Activated naive CD4-positive, alpha-beta T cell treated with anti-CD3 and anti-CD28 coated beads, Interleukin-2, amount 10 ng/mL, durations not matched to agents 7 days and 5 days (primary cell): ENCODE measurements around the gene PPT1.

Source experiments
- CTCF ChIA-PET: fragments of 350-600 bp; sonication (Branson Sonifier 250); formaldehyde crosslinking; loops from one replicate; lab custom pipeline; 2021; ENCODE audit warnings: antibody characterized with exemption; lab: Charles Lee
- DNase-seq: peaks from one replicate; pipeline ENCODE4 v3.0.0-alpha.2; 2020
- H3K27ac Mint-ChIP-seq: one replicate; pipeline ENCODE4 v1.8.0; 2021; ENCODE audit warnings: mild to moderate bottlenecking, moderate library complexity, mixed read lengths
- H3K27me3 Mint-ChIP-seq: one replicate; pipeline ENCODE4 v1.8.0; 2021; ENCODE audit warnings: mild to moderate bottlenecking, mixed read lengths
- H3K36me3 Mint-ChIP-seq: one replicate; pipeline ENCODE4 v1.8.0; 2021; ENCODE audit warnings: mixed read lengths
- H3K4me1 Mint-ChIP-seq: one replicate; pipeline ENCODE4 v1.8.0; 2021; ENCODE audit warnings: mixed read lengths
- H3K4me3 Mint-ChIP-seq: one replicate; pipeline ENCODE4 v1.8.0; 2021; ENCODE audit warnings: mild to moderate bottlenecking, moderate library complexity, mixed read lengths
- H3K9me3 Mint-ChIP-seq: one replicate; pipeline ENCODE4 v1.8.0; 2021; ENCODE audit warnings: mixed read lengths

Gene PPT1

GRCh38 chr1:40096977-40097782 is at the start of gene PPT1:
TSS of gene PPT1 (minus strand) at chr1:40097252. CDS start at chr1:40097238, 14 bp downstream.
- H3K27ac Mint-ChIP-seq, result peak within 1 kb of the TSS; percentile 89
- peak; percentile 85 for DNase-seq
- CTCF ChIA-PET, result interaction anchor here (0.6 kb wide), 1 partner anchor 135 kb away, joined by 3 read pairs; no protein-coding TSS in a partner anchor
- peaks cover 39% of the 10 kb centered on the region for H3K4me1 Mint-ChIP-seq
- H3K9me3 Mint-ChIP-seq, result peaks cover 3% of the 10 kb centered on the region
- H3K4me3 Mint-ChIP-seq, result peak within 1 kb of the TSS; percentile 89
- peaks cover 20% of the 10 kb centered on the region for H3K27me3 Mint-ChIP-seq
- peaks cover 18% of the 10 kb centered on the region for H3K36me3 Mint-ChIP-seq

- no peak overlapping the region for H3K4me3 Mint-ChIP-seq
- peaks cover 12% of the 10 kb centered on the region for H3K4me1 Mint-ChIP-seq
- no peaks in the 10 kb centered on the region for H3K36me3 Mint-ChIP-seq
- no peak overlapping the region for H3K27ac Mint-ChIP-seq
- peak; percentile 64 for DNase-seq
- H3K9me3 Mint-ChIP-seq, result no peaks in the 10 kb centered on the region
- peaks cover 34% of the 10 kb centered on the region for H3K27me3 Mint-ChIP-seq
- CTCF ChIA-PET, result interaction anchor here (0.7 to 7.0 kb wide), 33 partner anchors 9 to 629 kb away, joined by 3 to 134 read pairs (median 4); partner anchors contain the start of genes ZFP69B and ZNF684
Measured at GRCh38 chr1:40143891-40144575, 47.0 kb upstream of the PPT1 start.

GRCh38 chr1:40141878-40142535 is 45.0 kb upstream of the PPT1 start:
- CTCF ChIA-PET, result interaction anchor here (0.7 to 7.0 kb wide), 7 partner anchors 11 to 530 kb away, joined by 3 to 134 read pairs (median 3); no protein-coding TSS in a partner anchor
- no peak overlapping the region for H3K4me3 Mint-ChIP-seq
- DNase-seq, result no peak
- no peak overlapping the region for H3K27ac Mint-ChIP-seq
- peaks cover 12% of the 10 kb centered on the region for H3K4me1 Mint-ChIP-seq
- H3K27me3 Mint-ChIP-seq, result peaks cover 32% of the 10 kb centered on the region
- no peaks in the 10 kb centered on the region for H3K36me3 Mint-ChIP-seq
- H3K9me3 Mint-ChIP-seq, result no peaks in the 10 kb centered on the region

GRCh38 chr1:40140211-40140973 is 43.3 kb upstream of the PPT1 start:
- H3K36me3 Mint-ChIP-seq, result no peaks in the 10 kb centered on the region
- peaks cover 12% of the 10 kb centered on the region for H3K4me1 Mint-ChIP-seq
- H3K27ac Mint-ChIP-seq, result no peak overlapping the region
- DNase-seq, result no peak
- CTCF ChIA-PET, result interaction anchor here (0.9 to 7.0 kb wide), 3 partner anchors 12 to 198 kb away, joined by 4 to 134 read pairs (median 6); no protein-coding TSS in a partner anchor
- no peak overlapping the region for H3K4me3 Mint-ChIP-seq
- H3K27me3 Mint-ChIP-seq, result peaks cover 27% of the 10 kb centered on the region
- H3K9me3 Mint-ChIP-seq, result no peaks in the 10 kb centered on the region

GRCh38 chr1:40133839-40134238 is 36.8 kb upstream of the PPT1 start:
- no peak overlapping the region for H3K4me3 Mint-ChIP-seq
- no peaks in the 10 kb centered on the region for H3K36me3 Mint-ChIP-seq
- no peaks in the 10 kb centered on the region for H3K9me3 Mint-ChIP-seq
- no peak overlapping the region for H3K27ac Mint-ChIP-seq
- CTCF ChIA-PET, result no interaction called here
- peaks cover 3% of the 10 kb centered on the region for H3K4me1 Mint-ChIP-seq
- peaks cover 46% of the 10 kb centered on the region for H3K27me3 Mint-ChIP-seq
- no peak for DNase-seq

- H3K36me3 Mint-ChIP-seq, result no peaks in the 10 kb centered on the region
- no peak overlapping the region for H3K4me3 Mint-ChIP-seq
Measured at GRCh38 chr1:40133312-40133665, 36.2 kb upstream of the PPT1 start.

GRCh38 chr1:40132383-40133311 is 35.6 kb upstream of the PPT1 start:
- DNase-seq, result no peak

More at GRCh38 chr1:40133312-40133665, 36.2 kb upstream of the PPT1 start:
- Mint-ChIP-seq H3K27ac (no peak overlapping the region), H3K4me1 (peaks cover 3% of the 10 kb centered on the region), H3K9me3 (no peaks in the 10 kb centered on the region), H3K27me3 (peaks cover 46% of the 10 kb centered on the region)
- CTCF ChIA-PET, result interaction anchor here (0.6 kb wide), 1 partner anchor 305 kb away, joined by 3 read pairs; no protein-coding TSS in a partner anchor
- no peak for DNase-seq

GRCh38 chr1:40130892-40131291 is 33.8 kb upstream of the PPT1 start:
- Mint-ChIP-seq H3K9me3 (no peaks in the 10 kb centered on the region), H3K36me3 (no peaks in the 10 kb centered on the region), H3K4me3 (no peak overlapping the region), H3K4me1 (peaks cover 3% of the 10 kb centered on the region), H3K27me3 (peaks cover 37% of the 10 kb centered on the region), H3K27ac (no peak overlapping the region)
- no peak for DNase-seq
- CTCF ChIA-PET, result no interaction called here

More at GRCh38 chr1:40132383-40133311, 35.6 kb upstream of the PPT1 start:
- CTCF ChIA-PET, result interaction anchor here (0.6 kb wide), 1 partner anchor 306 kb away, joined by 3 read pairs; no protein-coding TSS in a partner anchor
- Mint-ChIP-seq H3K27me3 (peaks cover 42% of the 10 kb centered on the region), H3K36me3 (no peaks in the 10 kb centered on the region), H3K4me1 (peaks cover 3% of the 10 kb centered on the region), H3K27ac (no peak overlapping the region), H3K9me3 (no peaks in the 10 kb centered on the region), H3K4me3 (no peak overlapping the region)

- H3K4me1 Mint-ChIP-seq, result no peaks in the 10 kb centered on the region
- CTCF ChIA-PET, result no interaction called here
- no peak overlapping the region for H3K27ac Mint-ChIP-seq
- DNase-seq, result no peak
- no peaks in the 10 kb centered on the region for H3K9me3 Mint-ChIP-seq
- H3K36me3 Mint-ChIP-seq, result no peaks in the 10 kb centered on the region
- peaks cover 23% of the 10 kb centered on the region for H3K27me3 Mint-ChIP-seq
- H3K4me3 Mint-ChIP-seq, result no peak overlapping the region
Measured at GRCh38 chr1:40122855-40123254, 25.8 kb upstream of the PPT1 start.

- peaks cover 31% of the 10 kb centered on the region for H3K27me3 Mint-ChIP-seq
- no peak overlapping the region for H3K4me3 Mint-ChIP-seq
- no peaks in the 10 kb centered on the region for H3K4me1 Mint-ChIP-seq
- H3K27ac Mint-ChIP-seq, result no peak overlapping the region
- CTCF ChIA-PET, result interaction anchor here (0.9 kb wide), 1 partner anchor 10 kb away, joined by 3 read pairs; no protein-coding TSS in a partner anchor
- no peak for DNase-seq
- H3K36me3 Mint-ChIP-seq, result no peaks in the 10 kb centered on the region
- H3K9me3 Mint-ChIP-seq, result no peaks in the 10 kb centered on the region
Measured at GRCh38 chr1:40120128-40120527, 23.1 kb upstream of the PPT1 start.

- Mint-ChIP-seq H3K36me3 (peaks cover 1% of the 10 kb centered on the region), H3K27ac (no peak overlapping the region), H3K9me3 (peaks cover 17% of the 10 kb centered on the region), H3K4me1 (no peaks in the 10 kb centered on the region), H3K27me3 (peaks cover 33% of the 10 kb centered on the region), H3K4me3 (no peak overlapping the region)
- CTCF ChIA-PET, result no interaction called here
- DNase-seq, result no peak
Measured at GRCh38 chr1:40114400-40114799, 17.3 kb upstream of the PPT1 start.

GRCh38 chr1:40110389-40110788 is 13.3 kb upstream of the PPT1 start:
- Mint-ChIP-seq H3K4me1 (no peaks in the 10 kb centered on the region), H3K27ac (no peak overlapping the region), H3K4me3 (no peak overlapping the region), H3K27me3 (peaks cover 29% of the 10 kb centered on the region), H3K36me3 (peaks cover 1% of the 10 kb centered on the region), H3K9me3 (peaks cover 19% of the 10 kb centered on the region)
- CTCF ChIA-PET, result interaction anchor here (0.7 kb wide), 1 partner anchor 10 kb away, joined by 3 read pairs; no protein-coding TSS in a partner anchor
- no peak for DNase-seq
